Esophagus squamous epithelium (tissue), 4 donors: Measurements from ENCODE around the gene CFAP69.

Source experiments
- CTCF ChIP-seq, 6 experiments: fragments of 450-650 bp in 4 of 6; fragments of 200-600 bp in 2 of 6; sonication (generic) in 2 of 6; IDR thresholded peaks; one replicate each; pipeline ENCODE4 v1.5.1; 2016 to 2019; ENCODE audit warnings: antibody characterized with exemption in 6 of 6, mild to moderate bottlenecking in 4 of 6, moderate library complexity in 4 of 6
- POLR2A ChIP-seq, 4 donors: fragments of 450-650 bp; IDR thresholded peaks; one replicate each; pipeline ENCODE4 v1.6.1; 2017; ENCODE audit warnings: antibody characterized with exemption in 4 of 4, mild to moderate bottlenecking in 4 of 4, moderate library complexity in 3 of 4

DNA sequence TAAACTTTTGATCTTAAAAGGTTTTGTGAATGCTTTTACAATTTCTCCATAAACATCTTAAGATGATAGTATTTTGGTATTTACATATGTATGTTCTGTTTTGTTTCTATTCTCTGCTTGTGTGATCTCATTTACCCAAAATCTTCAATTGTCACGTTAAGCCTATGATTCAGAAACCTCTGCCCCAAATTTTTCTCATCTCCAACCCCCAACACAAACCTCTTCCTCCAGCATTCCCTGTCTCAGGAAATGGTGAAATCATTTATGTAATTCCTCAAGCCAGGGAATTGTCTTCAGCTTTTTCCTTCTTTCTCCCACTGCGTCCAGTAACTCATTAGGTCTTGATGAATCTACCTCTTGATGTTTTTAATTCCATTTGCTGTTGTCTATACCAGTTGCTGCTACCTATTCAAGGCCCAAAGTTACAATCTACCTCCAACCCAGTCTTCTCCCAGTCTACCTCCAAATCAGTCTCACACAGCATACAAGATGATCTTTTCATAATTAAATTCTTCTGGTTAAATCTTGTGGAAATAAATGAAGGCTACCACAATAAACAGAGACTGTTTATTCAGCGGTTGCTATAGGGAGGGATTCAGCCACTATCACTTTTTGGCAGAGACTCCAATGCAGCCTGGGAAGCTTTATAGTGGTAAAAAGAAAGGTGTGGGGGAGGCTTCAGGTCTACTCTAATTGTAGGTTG lies 5.8 kb downstream of the CFAP69 start:
- TF ChIP-seq CTCF (IDR thresholded peaks at IDR 0.05) (no peak), POLR2A (IDR thresholded peaks at IDR 0.05) (no peak)
